GM23248 (cell line): ENCODE results near the gene DMRTC1.
"Not testable (repeated sequence)": the region's sequence is repeated elsewhere in the genome, so short reads cannot be mapped to it uniquely, and the experiment has no call there.

ENCODE experiments used
- EZH2 ChIP-seq: fragments of 200-600 bp; sonication (generic); IDR thresholded peaks from 2 replicates; pipeline ENCODE4 v1.6.1; 2018; ENCODE audit warnings: antibody characterized with exemption, mild to moderate bottlenecking; ENCODE audit not compliant: insufficient read depth, poor library complexity, severe bottlenecking
- EZH2phosphoT487 ChIP-seq: fragments of 200-600 bp; sonication (generic); IDR thresholded peaks from 2 replicates; pipeline ENCODE4 v1.6.1; 2018; ENCODE audit warnings: antibody characterized with exemption, moderate library complexity, mild to moderate bottlenecking, low read depth; ENCODE audit not compliant: insufficient read depth

DNA sequence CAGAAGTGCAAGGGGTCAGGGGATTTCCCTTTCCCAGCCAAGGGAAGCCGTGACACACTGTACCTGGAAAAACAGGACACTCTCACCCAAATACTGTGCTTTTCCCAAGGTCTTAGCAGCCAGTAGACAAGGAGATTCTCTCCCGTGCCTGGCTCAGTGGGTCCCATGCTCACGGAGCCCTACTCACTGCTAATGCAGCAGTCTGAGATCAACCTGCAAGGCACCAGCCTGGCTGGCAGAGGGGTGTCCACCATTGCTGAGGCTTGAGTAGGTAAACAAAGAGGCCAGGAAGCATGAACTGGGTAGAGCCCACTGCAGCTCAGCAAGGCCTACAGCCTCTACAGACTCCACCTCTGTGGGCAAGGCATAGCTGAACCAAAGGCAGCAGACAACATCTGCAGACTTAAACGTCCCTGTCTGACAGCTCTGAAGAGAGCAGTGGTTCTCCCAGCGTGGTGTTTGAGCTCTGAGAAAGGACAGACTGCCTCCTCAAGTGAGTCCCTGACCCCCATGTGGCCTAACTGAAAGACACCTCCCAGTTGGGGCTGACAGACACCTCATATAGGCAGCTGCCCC lies 37.3 kb upstream of the DMRTC1 start:
- TF ChIP-seq EZH2, EZH2phosphoT487: not testable (repeated sequence)
